DOHH2 (cell line): Measurements from ENCODE around the gene GSTT2.
"Not testable (repeated sequence)": the region's sequence is repeated elsewhere in the genome, so short reads cannot be mapped to it uniquely, and the experiment has no call there.

ENCODE experiments used
- H3F3A ChIP-seq: fragments of 200-600 bp; sonication (generic), shearing (Covaris generic); 2 replicates; pipeline ENCODE4 v1.6.0; 2016; ENCODE audit warnings: antibody characterized with exemption, mild to moderate bottlenecking; ENCODE audit not compliant: control insufficient read depth, insufficient read depth
- H3K27ac ChIP-seq: fragments of 200-600 bp; sonication (generic); 2 replicates; pipeline ENCODE4 v1.5.1; 2014; ENCODE audit warnings: low read depth, mild to moderate bottlenecking, low read length, moderate library complexity
- H3K27me3 ChIP-seq: fragments of 200-600 bp; sonication (generic); 2 replicates; pipeline ENCODE4 v1.6.1; 2014; ENCODE audit warnings: mild to moderate bottlenecking, low read length, mixed read lengths; ENCODE audit not compliant: control insufficient read depth
- H3K36me3 ChIP-seq: fragments of 200-600 bp; sonication (generic); 2 replicates; pipeline ENCODE4 v1.6.1; 2014; ENCODE audit warnings: mild to moderate bottlenecking, low read length, moderate library complexity, mixed read lengths; ENCODE audit not compliant: control insufficient read depth
- H3K4me1 ChIP-seq: fragments of 200-600 bp; sonication (generic); 2 replicates; pipeline ENCODE4 v1.6.1; 2014; ENCODE audit warnings: mild to moderate bottlenecking, low read length, mixed read lengths; ENCODE audit not compliant: control insufficient read depth
- H3K4me2 ChIP-seq: fragments of 200-600 bp; sonication (generic); 2 replicates; pipeline ENCODE4 v1.6.0; 2014; ENCODE audit warnings: mild to moderate bottlenecking, low read length, moderate library complexity
- H3K4me3 ChIP-seq: fragments of 200-600 bp; sonication (generic); 2 replicates; pipeline ENCODE4 v1.5.1; 2014; ENCODE audit warnings: mild to moderate bottlenecking, low read length, mixed read lengths
- H3K79me2 ChIP-seq: fragments of 200-600 bp; sonication (generic); 2 replicates; pipeline ENCODE4 v1.6.1; 2014; ENCODE audit warnings: mild to moderate bottlenecking, low read length, mixed read lengths; ENCODE audit not compliant: control insufficient read depth
- H3K9me2 ChIP-seq: fragments of 200-600 bp; sonication (generic); replicated peaks from 2 replicates; pipeline ENCODE4 v1.6.1; 2014; ENCODE audit warnings: mild to moderate bottlenecking, low read length, mixed read lengths; ENCODE audit not compliant: control insufficient read depth
- H3K9me3 ChIP-seq: fragments of 200-600 bp; sonication (generic); 2 replicates; pipeline ENCODE4 v1.6.1; 2014; ENCODE audit warnings: antibody characterized with exemption, low read length, mixed read lengths; ENCODE audit not compliant: control insufficient read depth, insufficient read depth
- H4K20me1 ChIP-seq: fragments of 200-600 bp; sonication (generic); 2 replicates; pipeline ENCODE4 v1.6.0; 2014; ENCODE audit warnings: low read depth, mild to moderate bottlenecking, antibody characterized with exemption, low read length, moderate library complexity; ENCODE audit not compliant: control insufficient read depth, insufficient read depth
- EZH2phosphoT487 ChIP-seq: fragments of 200-600 bp; sonication (generic); IDR thresholded peaks from 2 replicates; pipeline ENCODE4 v1.6.1; 2017; ENCODE audit warnings: borderline replicate concordance, mild to moderate bottlenecking, antibody characterized with exemption, low read length, moderate library complexity, mixed read lengths
- TF ChIP-seq, protein P1 (sequence below): fragments of 200-600 bp; sonication (generic); IDR thresholded peaks from one replicate; pipeline ENCODE4 v1.5.1; 2014; ENCODE audit warnings: antibody characterized with exemption, mild to moderate bottlenecking, low read depth, low read length; ENCODE audit not compliant: poor library complexity, severe bottlenecking

GSTT2 gene

GRCh38 chr22:23980567-23980966, 633 bp downstream of the GSTT2 start:
- not testable (repeated sequence) for H3K79me2 ChIP-seq, H3K27me3 ChIP-seq, H3K4me2 ChIP-seq, H3K27ac ChIP-seq, H3K9me3 ChIP-seq, H3K4me3 ChIP-seq, H3K36me3 ChIP-seq, H3F3A ChIP-seq, H4K20me1 ChIP-seq, H3K9me2 ChIP-seq, H3K4me1 ChIP-seq

DNA sequence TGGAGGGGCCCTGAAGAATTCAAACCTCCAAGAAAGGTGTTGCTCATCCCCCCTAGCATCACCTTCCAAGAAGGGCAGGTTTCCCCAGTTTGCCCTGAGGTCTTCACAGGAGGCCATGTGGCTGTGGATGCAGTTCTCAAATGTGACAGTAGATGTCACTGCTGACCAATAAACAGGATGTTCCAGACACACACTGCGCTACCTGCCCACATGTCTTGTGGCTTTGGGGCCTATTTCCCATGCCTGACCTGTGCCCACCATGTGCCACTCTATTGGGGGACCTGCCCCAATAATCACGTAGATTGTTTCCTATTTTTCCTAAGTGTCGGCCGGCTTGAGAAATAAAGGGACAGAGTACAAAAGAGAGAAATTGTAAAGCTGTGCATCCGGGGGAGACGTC, 4.5 kb downstream of the GSTT2 start:
- no peaks in the 10 kb centered on the region for H3K9me2 ChIP-seq
- H3K4me2 ChIP-seq = no peak overlapping the region

GRCh38 chr22:23986089-23986488, 6.2 kb downstream of the GSTT2 start:
- not testable (repeated sequence) for H3K79me2 ChIP-seq, H3K27me3 ChIP-seq, H4K20me1 ChIP-seq, H3K4me2 ChIP-seq, H3K4me3 ChIP-seq, H3K9me3 ChIP-seq, H3K36me3 ChIP-seq, H3K9me2 ChIP-seq, H3K4me1 ChIP-seq, H3K27ac ChIP-seq, H3F3A ChIP-seq

More for the DNA sequence above, 4.5 kb downstream of the GSTT2 start:
- Histone ChIP-seq H3K4me1 (no peaks in the 10 kb centered on the region), H3K9me3 (no peaks in the 10 kb centered on the region), H3F3A (no peaks in the 10 kb centered on the region), H3K27me3 (no peaks in the 10 kb centered on the region), H3K79me2 (no peaks in the 10 kb centered on the region), H3K27ac (no peak overlapping the region), H4K20me1 (no peaks in the 10 kb centered on the region), H3K36me3 (no peaks in the 10 kb centered on the region), H3K4me3 (no peak overlapping the region)
- TF ChIP-seq, protein P1, sequence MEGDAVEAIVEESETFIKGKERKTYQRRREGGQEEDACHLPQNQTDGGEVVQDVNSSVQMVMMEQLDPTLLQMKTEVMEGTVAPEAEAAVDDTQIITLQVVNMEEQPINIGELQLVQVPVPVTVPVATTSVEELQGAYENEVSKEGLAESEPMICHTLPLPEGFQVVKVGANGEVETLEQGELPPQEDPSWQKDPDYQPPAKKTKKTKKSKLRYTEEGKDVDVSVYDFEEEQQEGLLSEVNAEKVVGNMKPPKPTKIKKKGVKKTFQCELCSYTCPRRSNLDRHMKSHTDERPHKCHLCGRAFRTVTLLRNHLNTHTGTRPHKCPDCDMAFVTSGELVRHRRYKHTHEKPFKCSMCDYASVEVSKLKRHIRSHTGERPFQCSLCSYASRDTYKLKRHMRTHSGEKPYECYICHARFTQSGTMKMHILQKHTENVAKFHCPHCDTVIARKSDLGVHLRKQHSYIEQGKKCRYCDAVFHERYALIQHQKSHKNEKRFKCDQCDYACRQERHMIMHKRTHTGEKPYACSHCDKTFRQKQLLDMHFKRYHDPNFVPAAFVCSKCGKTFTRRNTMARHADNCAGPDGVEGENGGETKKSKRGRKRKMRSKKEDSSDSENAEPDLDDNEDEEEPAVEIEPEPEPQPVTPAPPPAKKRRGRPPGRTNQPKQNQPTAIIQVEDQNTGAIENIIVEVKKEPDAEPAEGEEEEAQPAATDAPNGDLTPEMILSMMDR = peak; percentile 50
- no peak for TF ChIP-seq EZH2phosphoT487

GRCh38 chr22:23986538-23987178, 6.7 kb downstream of the GSTT2 start:
- H3K27me3 ChIP-seq, H3K4me2 ChIP-seq, H3K9me2 ChIP-seq, H3K79me2 ChIP-seq, H4K20me1 ChIP-seq, H3K36me3 ChIP-seq, H3K27ac ChIP-seq, H3K4me1 ChIP-seq, H3K4me3 ChIP-seq, H3F3A ChIP-seq, H3K9me3 ChIP-seq: not testable (repeated sequence)

DNA sequence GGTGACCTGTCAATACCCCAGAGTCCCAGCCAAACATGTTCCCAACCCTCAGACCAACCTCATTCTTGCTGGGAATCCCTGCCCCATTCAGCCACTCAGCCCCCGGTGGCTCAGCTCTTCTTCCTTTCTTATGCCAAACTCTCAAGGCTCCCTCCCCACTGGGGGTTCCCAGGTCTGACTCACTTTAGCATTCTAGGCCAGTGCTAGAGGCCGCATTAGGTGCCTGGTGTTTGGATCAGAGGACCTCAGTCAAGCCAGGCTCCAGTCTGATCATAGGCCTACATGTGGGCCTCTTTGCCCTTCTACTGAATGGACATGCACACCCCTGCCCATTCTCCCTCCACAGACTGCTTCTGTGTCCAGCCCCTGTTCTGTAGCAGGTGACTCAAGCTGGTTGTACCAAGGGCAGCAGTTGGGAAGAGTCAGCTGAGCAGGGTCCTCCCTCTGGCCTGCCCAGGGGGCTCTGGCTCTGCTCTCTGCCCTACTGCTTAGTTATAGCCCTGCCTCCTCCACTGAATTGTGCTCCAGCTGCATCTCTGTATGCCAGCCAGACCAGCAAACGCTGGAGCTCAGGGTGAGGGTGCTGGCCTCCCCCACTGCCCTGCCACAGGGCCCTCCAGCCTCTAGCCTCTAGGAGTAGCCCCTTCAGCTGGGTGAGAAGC, 9.8 kb downstream of the GSTT2 start:
- not testable (repeated sequence) for H3K9me3 ChIP-seq, H3K36me3 ChIP-seq, H3F3A ChIP-seq, H3K4me1 ChIP-seq, H3K4me3 ChIP-seq, H4K20me1 ChIP-seq, H3K4me2 ChIP-seq, H3K27ac ChIP-seq, H3K27me3 ChIP-seq, H3K9me2 ChIP-seq, H3K79me2 ChIP-seq

GRCh38 chr22:23993080-23993479, 13.1 kb downstream of the GSTT2 start:
- H3K27me3 ChIP-seq, H3K79me2 ChIP-seq, H4K20me1 ChIP-seq, H3F3A ChIP-seq, H3K9me2 ChIP-seq, H3K27ac ChIP-seq, H3K4me1 ChIP-seq, H3K9me3 ChIP-seq, H3K36me3 ChIP-seq, H3K4me3 ChIP-seq, H3K4me2 ChIP-seq: not testable (repeated sequence)

GRCh38 chr22:23993581-23994177, 13.7 kb downstream of the GSTT2 start:
- H3K27ac ChIP-seq, H3K4me3 ChIP-seq, H3K79me2 ChIP-seq, H3K4me2 ChIP-seq, H3K4me1 ChIP-seq, H4K20me1 ChIP-seq, H3K9me2 ChIP-seq, H3F3A ChIP-seq, H3K9me3 ChIP-seq, H3K27me3 ChIP-seq, H3K36me3 ChIP-seq: not testable (repeated sequence)
